Adrenal gland (tissue), 12 donors: ENCODE results near the gene TMCC1. TPM values are rescaled to one million over a fixed set of nuclear protein-coding genes. Genes with fewer than 3 reads are reported as not detected.

Experiments used
- DNase-seq, 7 donors: peaks; one replicate each; pipeline ENCODE4 v3.0.0-alpha.2; 2019 to 2020
- H3K27ac ChIP-seq, 5 donors: fragments of 200-600 bp; sonication (generic) in 4 of 5; 1 replicate in 3 of 5; 2 replicates in 2 of 5; pipeline versions ENCODE4 v1.5.1 to v1.8.0; 2016 to 2020; ENCODE audit warnings: mild to moderate bottlenecking in 1 of 5
- H3K27me3 ChIP-seq: fragments of 200-600 bp; 2 replicates; pipeline ENCODE4 v1.8.0; 2021
- H3K36me3 ChIP-seq, 2 donors: fragments of 200-600 bp; replicated peaks in 1 of 2; 1 replicate in 1 of 2; 2 replicates in 1 of 2; pipeline versions ENCODE4 v1.5.1 to v1.8.0; 2018 to 2022
- H3K4me1 ChIP-seq, 2 donors: fragments of 200-600 bp; replicated peaks in 1 of 2; 1 replicate in 1 of 2; 2 replicates in 1 of 2; pipeline versions ENCODE4 v1.5.1 to v1.8.0; 2018 to 2021
- H3K4me3 ChIP-seq, 4 donors: fragments of 200-600 bp; sonication (generic) in 3 of 4; one replicate each; pipeline ENCODE4 v1.5.1; 2016 to 2018
- H3K9me3 ChIP-seq, 3 donors: fragments of 200-600 bp; sonication (generic) in 1 of 3; replicated peaks in 1 of 3; 1 replicate in 2 of 3; 2 replicates in 1 of 3; pipeline versions ENCODE4 v1.5.1 to v1.8.0; 2016 to 2021
- POLR2A ChIP-seq, 2 donors: fragments of 450-650 bp; IDR thresholded peaks; one replicate each; pipeline ENCODE4 v1.6.1; 2017; ENCODE audit warnings: antibody characterized with exemption in 2 of 2, mild to moderate bottlenecking in 2 of 2, moderate library complexity in 1 of 2
- WGBS, 4 donors: extraction: QIAGEN DNeasy Blood & Tissue Kit in 2 of 4; methylation state at CpG; one replicate each; pipeline versions ENCODE4 v1.1.5 to v1.1.7; 2013 to 2017; 5-methylcytosine and 5-hydroxymethylcytosine counted together
- intact Hi-C, 2 donors: fragments of 100-400 bp; cut with DNase I; formaldehyde crosslinking; loops; one replicate each; pipeline versions ENCODE4 v1.14.1 to v1.15.0; 2022 to 2023
- polyA plus RNA-seq, 3 donors: library from polyadenylated mRNA; stranded (reverse); fragments of 200-250 nt in 2 of 3; fragments of 350-450 nt in 1 of 3; fragmentation: Illumina TruSeq in 1 of 3; extraction: RNeasy Lipid Tissue Mini Kit (QIAGEN cat#74804) in 1 of 3; gene quantifications; one replicate each; pipeline ENCODE4 v1.2.3, GENCODE V29; 2013 to 2014
- total RNA-seq, 9 donors: library from RNA; depleted of rRNA in 4 of 9; stranded (reverse); fragments of >200 nt in 4 of 9; fragments of 120-200 nt in 1 of 9; fragmentation: NEBNext Ultra II Directional in 1 of 9; extraction: Animal tissue kit (Norgen Biotek cat#: 25700) in 1 of 9; gene quantifications; one replicate each; pipeline versions ENCODE4 v1.1.0 to v1.2.4, GENCODE V29; 2013 to 2023
- TF ChIP-seq, protein P1 (sequence below), 6 experiments: fragments of 450-650 bp in 4 of 6; fragments of 200-600 bp in 2 of 6; sonication (generic) in 1 of 6; IDR thresholded peaks; 1 replicate in 5 of 6; 2 replicates in 1 of 6; pipeline versions ENCODE4 v1.5.1 to v1.8.0; 2016 to 2021; ENCODE audit warnings: antibody characterized with exemption in 6 of 6, mild to moderate bottlenecking in 2 of 6, moderate library complexity in 1 of 6
- donor health status: healthy with polysubstance abuse.
- donor health status: Bipolar disorder and iron deficiency.
- donor health status: DM: yes; HTN: yes; CAD: no.
- donor health status: DM: no; HTN: no; CAD: no.
- donor health status: DM: no; HTN: no; CAD: no.
- donor health status: DM: yes; HTN: yes; CAD: no.

The TMCC1 gene
- total and polyA plus RNA-seq, 12 donors = 6.3 to 141 (median 22.9) TPM

DNA sequence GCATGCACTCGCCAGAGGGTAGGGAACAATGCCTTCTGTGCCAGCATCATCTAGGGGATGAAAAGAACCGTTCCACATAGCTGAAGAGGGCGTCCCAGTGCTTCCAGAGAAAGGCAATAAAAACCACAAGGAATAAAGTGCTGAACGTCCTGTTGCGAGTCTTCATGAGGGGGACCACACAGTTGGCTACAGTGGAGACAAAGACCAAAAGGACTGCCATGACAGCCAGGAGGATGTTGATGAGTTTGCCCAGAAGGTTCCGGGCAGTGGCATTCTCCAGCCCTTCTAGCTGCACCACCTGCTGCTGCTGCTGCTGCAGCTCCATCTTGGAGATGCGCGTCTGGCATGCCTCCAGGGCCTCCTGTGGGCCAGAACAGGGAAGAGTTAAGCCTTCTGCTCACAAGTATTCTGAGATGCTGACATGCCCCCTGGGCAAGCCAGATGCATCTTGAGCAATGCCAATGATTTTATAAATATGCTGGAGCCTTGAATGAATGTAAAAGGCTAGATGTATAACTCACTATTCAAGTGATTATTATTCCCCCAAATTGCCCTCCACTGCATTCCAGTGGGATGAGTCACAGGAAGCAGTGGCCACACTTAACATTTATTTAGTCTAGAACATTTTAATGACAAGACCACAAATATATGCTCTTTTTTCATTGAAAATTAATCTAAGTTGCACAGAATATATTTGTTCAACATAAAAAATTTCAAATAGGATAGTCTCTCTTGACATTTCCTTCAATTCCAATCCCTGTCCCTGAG is 241.9 kb downstream of the TMCC1 start:
- no peak for TF ChIP-seq POLR2A (IDR thresholded peaks at IDR 0.05)
- TF ChIP-seq, protein P1, sequence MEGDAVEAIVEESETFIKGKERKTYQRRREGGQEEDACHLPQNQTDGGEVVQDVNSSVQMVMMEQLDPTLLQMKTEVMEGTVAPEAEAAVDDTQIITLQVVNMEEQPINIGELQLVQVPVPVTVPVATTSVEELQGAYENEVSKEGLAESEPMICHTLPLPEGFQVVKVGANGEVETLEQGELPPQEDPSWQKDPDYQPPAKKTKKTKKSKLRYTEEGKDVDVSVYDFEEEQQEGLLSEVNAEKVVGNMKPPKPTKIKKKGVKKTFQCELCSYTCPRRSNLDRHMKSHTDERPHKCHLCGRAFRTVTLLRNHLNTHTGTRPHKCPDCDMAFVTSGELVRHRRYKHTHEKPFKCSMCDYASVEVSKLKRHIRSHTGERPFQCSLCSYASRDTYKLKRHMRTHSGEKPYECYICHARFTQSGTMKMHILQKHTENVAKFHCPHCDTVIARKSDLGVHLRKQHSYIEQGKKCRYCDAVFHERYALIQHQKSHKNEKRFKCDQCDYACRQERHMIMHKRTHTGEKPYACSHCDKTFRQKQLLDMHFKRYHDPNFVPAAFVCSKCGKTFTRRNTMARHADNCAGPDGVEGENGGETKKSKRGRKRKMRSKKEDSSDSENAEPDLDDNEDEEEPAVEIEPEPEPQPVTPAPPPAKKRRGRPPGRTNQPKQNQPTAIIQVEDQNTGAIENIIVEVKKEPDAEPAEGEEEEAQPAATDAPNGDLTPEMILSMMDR (IDR thresholded peaks at IDR 0.05) = no peak
- Histone ChIP-seq H3K9me3 (no peaks in the 10 kb centered on the region), H3K27ac (peak overlapping the region in 2 of 5 donors; percentile 6 to 41), H3K36me3 (peaks cover 0 to 15% of the 10 kb centered on the region in 2 donors), H3K4me1 (peaks cover 0 to 32% of the 10 kb centered on the region in 2 donors), H3K27me3 (no peaks in the 10 kb centered on the region), H3K4me3 (no peak overlapping the region)
- peak in 5 of 7 donors; percentile 19 to 63 (median 27) for DNase-seq
- WGBS, 4 donors = 86 to 91% (median 89%) methylated on average over 8 of the region's 8 CpGs
- intact Hi-C loops = loop anchor here in 1 of 2 donors (5.0 kb wide), 1 partner anchor 171 kb away; no protein-coding TSS in a partner anchor

DNA sequence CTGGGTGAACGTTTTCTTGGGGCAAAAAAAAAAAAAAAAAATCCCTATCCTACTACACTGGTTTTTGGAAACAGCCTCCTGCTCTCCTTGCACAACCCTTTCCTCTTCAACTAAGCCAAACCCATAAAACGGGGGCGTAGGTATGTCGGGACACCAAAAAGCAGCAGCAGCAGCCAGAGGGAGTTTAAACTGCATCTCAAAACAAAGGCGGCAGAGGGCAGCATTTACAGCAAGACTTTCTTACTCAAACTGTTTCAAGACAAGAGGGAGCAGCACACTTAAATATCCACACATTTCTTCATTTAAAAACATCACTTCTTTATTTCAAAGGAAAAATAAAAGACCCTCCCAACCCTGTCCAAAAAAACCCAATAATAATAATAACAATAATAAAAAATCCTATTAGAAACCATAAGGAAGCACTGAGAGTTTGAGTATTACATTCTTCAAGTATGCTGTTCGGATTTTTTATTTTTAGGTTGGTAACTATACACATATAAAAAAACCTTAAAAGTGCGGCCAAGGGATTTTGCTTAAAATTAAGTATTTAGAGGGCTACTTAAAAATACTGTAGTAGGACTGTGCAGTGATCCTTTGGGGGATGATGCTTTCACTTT is 243.1 kb downstream of the TMCC1 start:
- WGBS, 4 donors = 28 to 30% (median 29%) methylated on average over 7 of the region's 7 CpGs

DNA sequence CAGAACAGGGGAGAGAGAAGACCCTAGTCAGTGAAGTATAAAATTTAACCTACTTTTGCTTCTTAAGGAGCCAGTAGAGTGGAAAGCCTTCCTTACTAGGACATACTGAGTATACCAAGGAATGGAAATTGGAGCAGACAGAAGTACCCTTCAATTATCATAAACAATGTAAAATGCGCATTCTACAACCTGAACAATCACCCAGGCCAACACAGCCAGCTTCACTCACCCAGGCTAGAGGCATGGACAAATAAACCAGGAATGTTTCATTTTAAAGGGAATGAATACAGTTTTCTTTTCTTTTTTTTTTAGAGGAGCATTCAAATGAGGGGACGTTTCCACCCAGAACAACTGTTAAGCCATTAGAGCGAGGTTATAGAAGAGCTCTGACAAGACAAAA is 245.1 kb downstream of the TMCC1 start:
- intact Hi-C loops = loop anchor here in 1 of 2 donors (5.0 kb wide), 2 partner anchors 179 to 284 kb away; no protein-coding TSS in a partner anchor
- H3K4me1 ChIP-seq = peaks cover 0 to 24% of the 10 kb centered on the region in 2 donors
- no peak for TF ChIP-seq POLR2A (IDR thresholded peaks at IDR 0.05)
- TF ChIP-seq, protein P1 (IDR thresholded peaks at IDR 0.05) = no peak
- no peak overlapping the region for H3K4me3 ChIP-seq
- H3K9me3 ChIP-seq = no peaks in the 10 kb centered on the region
- no peaks in the 10 kb centered on the region for H3K27me3 ChIP-seq
- 82 to 89% (median 87%) methylated on average over 3 of the region's 3 CpGs for WGBS, 4 donors
- no peak overlapping the region for H3K27ac ChIP-seq
- H3K36me3 ChIP-seq = peaks cover 0 to 9% of the 10 kb centered on the region in 2 donors
- DNase-seq = no peak

More for the DNA sequence above, 243.1 kb downstream of the TMCC1 start:
- Histone ChIP-seq H3K4me1 (peaks cover 0 to 24% of the 10 kb centered on the region in 2 donors), H3K27me3 (no peaks in the 10 kb centered on the region), H3K4me3 (no peak overlapping the region), H3K9me3 (no peaks in the 10 kb centered on the region), H3K27ac (no peak overlapping the region), H3K36me3 (peaks cover 0 to 15% of the 10 kb centered on the region in 2 donors)
- intact Hi-C loops = loop anchor here in 1 of 2 donors (5.0 kb wide), 1 partner anchor 172 kb away; no protein-coding TSS in a partner anchor
- TF ChIP-seq POLR2A (IDR thresholded peaks at IDR 0.05) = no peak
- TF ChIP-seq, protein P1 (IDR thresholded peaks at IDR 0.05) = peak; percentile 52 to 89 (median 76)
- DNase-seq = peak; percentile 59 to 89 (median 75)

DNA sequence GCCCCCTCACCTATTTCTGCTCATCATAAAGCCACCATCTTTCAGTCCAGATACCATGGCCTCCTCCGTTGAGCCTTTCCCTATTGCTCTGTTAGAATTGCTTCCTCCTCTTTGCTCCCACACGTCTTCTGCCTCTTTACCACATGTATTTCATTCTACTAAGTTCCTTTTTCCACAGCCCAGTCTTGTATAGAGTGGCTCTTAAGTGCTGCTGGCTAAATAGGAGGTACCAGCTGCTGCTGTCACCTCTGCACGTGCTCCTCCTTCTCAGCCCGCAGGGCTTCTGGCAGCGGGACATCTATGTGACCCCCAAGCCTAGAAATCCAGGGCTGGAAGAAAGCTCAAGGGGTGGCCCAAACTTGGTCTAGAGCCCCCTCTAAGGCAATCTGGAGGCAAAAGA is 248.2 kb downstream of the TMCC1 start:
- Histone ChIP-seq H3K36me3 (no peaks in the 10 kb centered on the region), H3K27ac (no peak overlapping the region), H3K4me1 (peaks cover 0 to 5% of the 10 kb centered on the region in 2 donors), H3K9me3 (no peaks in the 10 kb centered on the region), H3K4me3 (no peak overlapping the region), H3K27me3 (no peaks in the 10 kb centered on the region)
- WGBS, 4 donors = 72 to 82% (median 73%) methylated on average over 5 of the region's 5 CpGs
- intact Hi-C loops = loop anchor here in 1 of 2 donors (5.0 kb wide), 2 partner anchors 182 to 287 kb away; no protein-coding TSS in a partner anchor
- TF ChIP-seq, protein P1 (IDR thresholded peaks at IDR 0.05) = no peak
- no peak for TF ChIP-seq POLR2A (IDR thresholded peaks at IDR 0.05)
- DNase-seq = no peak
